ENCODE measurements around the gene NGB. TPM values are rescaled to one million over a fixed set of nuclear protein-coding genes. Genes with fewer than 3 reads are reported as not detected.

NGB gene
- not detected in 2 replicates for total RNA-seq
- not detected in 2 replicates for polyA plus RNA-seq
- polyA plus RNA-seq (2011; cell fraction: cytosol; rRNA removed): not detected in 2 replicates
- polyA plus RNA-seq (2011; cell fraction: nucleus; rRNA removed): not detected in 2 replicates
- polyA plus RNA-seq (2012): not detected in 2 replicates
- not detected in 2 replicates for polyA minus RNA-seq
- polyA minus RNA-seq (2011; cell fraction: cytosol; rRNA and poly(A)+ RNA removed): not detected
- not detected in 2 replicates for polyA minus RNA-seq (2011; cell fraction: nucleus; rRNA and poly(A)+ RNA removed)
- not detected for Bru-seq, nascent RNA
- BruChase-seq, experiment 1, labeled RNA remaining after a 6-hour chase: not detected
- not detected for BruChase-seq, experiment 2, labeled RNA remaining after a 2-hour chase
- long read RNA-seq: 0 reads

- CTCF ChIA-PET: no interaction called here
- BruUV-seq (replicated peaks): no TSS peak
- no peaks in the 10 kb centered on the region for H3K4me1 ChIP-seq (ENCODE audit: control insufficient read depth, extremely low read depth, insufficient read depth, low read length)
- H3K4me2 ChIP-seq (ENCODE audit: insufficient read depth, low read length): no peak within 1 kb of the TSS
- dilution Hi-C loops (cut with MboI; ENCODE audit: extremely low pct_ligation_motif_present, low sequenced_read_pairs): no loop called here
- no peaks in the 10 kb centered on the region for H3K9me3 ChIP-seq (replicated peaks; ENCODE audit: control insufficient read depth, insufficient read depth, low read length)
- H2AFZ ChIP-seq (ENCODE audit: low read depth, low read length): no peak within 1 kb of the TSS
- H3K9me1 ChIP-seq (replicated peaks; ENCODE audit: control insufficient read depth, extremely low read depth, insufficient read depth, low read length): no peaks in the 10 kb centered on the region
- TF ChIP-seq POLR2AphosphoS5 (IDR thresholded peaks at IDR 0.05; ENCODE audit: insufficient read depth, low read depth, low read length) (no peak), FOS (IDR thresholded peaks at IDR 0.05; ENCODE audit: borderline replicate concordance, insufficient read depth, low read length) (no peak), MAX (IDR thresholded peaks at IDR 0.05; ENCODE audit: insufficient read depth, insufficient read length) (no peak), EZH2 (IDR thresholded peaks at IDR 0.05; ENCODE audit: borderline replicate concordance, low read depth, low read length, severe bottlenecking) (no peak), GATA2 (IDR thresholded peaks at IDR 0.05; ENCODE audit: insufficient read depth, insufficient read length, low read depth, low read length) (no peak), CTCF (IDR thresholded peaks at IDR 0.05; ENCODE audit: extremely low read depth in 1 of 2, insufficient read depth in 1 of 2, low read depth in 1 of 2, low read length in 2 of 2) (no peak), MYC (IDR thresholded peaks at IDR 0.05; ENCODE audit: low read depth, low read length) (no peak), JUN (IDR thresholded peaks at IDR 0.05; ENCODE audit: borderline replicate concordance, insufficient read depth, insufficient read length, low read depth) (no peak), POLR2A (IDR thresholded peaks at IDR 0.05; ENCODE audit: low read depth, low read length) (no peak)
- no peak within 1 kb of the TSS for H3K27ac ChIP-seq (ENCODE audit: insufficient read depth, low read depth, low read length)
- no peaks in the 10 kb centered on the region for H3K79me2 ChIP-seq (ENCODE audit: control insufficient read depth, insufficient read depth, low read length)
- H3K27me3 ChIP-seq (ENCODE audit: control insufficient read depth in 2 of 2, insufficient read depth in 2 of 2, low read length in 2 of 2): peaks cover 27 to 30% of the 10 kb centered on the region in 2 experiments
- no peak within 1 kb of the TSS for H3K9ac ChIP-seq (replicated peaks; ENCODE audit: extremely low read depth, insufficient read depth, low read length)
- H3K36me3 ChIP-seq (ENCODE audit: control insufficient read depth in 2 of 2, extremely low read depth in 1 of 2, insufficient read depth in 2 of 2, low read length in 2 of 2): no peaks in the 10 kb centered on the region
- H3K4me3 ChIP-seq (replicated peaks in 1 of 3; ENCODE audit: insufficient read depth in 1 of 3, low read depth in 1 of 3, low read length in 3 of 3): no peak within 1 kb of the TSS
- POLR2A ChIA-PET: no interaction called here
- no peak for DNase-seq (ENCODE audit: low read depth, low spot score)
- intact Hi-C loops (cut with micrococcal nuclease): no loop called here
- no peaks in the 10 kb centered on the region for H4K20me1 ChIP-seq (replicated peaks; ENCODE audit: control insufficient read depth, extremely low read depth, insufficient read depth, low read length)
- no peak for FAIRE-seq
Measured at GRCh38 chr14:77271113-77271710, at the start of gene NGB. Gene NGB, minus strand, starts transcription at chr14:77271206. Its CDS starts 269 bp downstream, at chr14:77270937.
